Measurements from ENCODE around the gene INKA1.
"Not testable (repeated sequence)": the region's sequence is repeated elsewhere in the genome, so short reads cannot be mapped to it uniquely, and the experiment has no call there.

Gene INKA1

DNA sequence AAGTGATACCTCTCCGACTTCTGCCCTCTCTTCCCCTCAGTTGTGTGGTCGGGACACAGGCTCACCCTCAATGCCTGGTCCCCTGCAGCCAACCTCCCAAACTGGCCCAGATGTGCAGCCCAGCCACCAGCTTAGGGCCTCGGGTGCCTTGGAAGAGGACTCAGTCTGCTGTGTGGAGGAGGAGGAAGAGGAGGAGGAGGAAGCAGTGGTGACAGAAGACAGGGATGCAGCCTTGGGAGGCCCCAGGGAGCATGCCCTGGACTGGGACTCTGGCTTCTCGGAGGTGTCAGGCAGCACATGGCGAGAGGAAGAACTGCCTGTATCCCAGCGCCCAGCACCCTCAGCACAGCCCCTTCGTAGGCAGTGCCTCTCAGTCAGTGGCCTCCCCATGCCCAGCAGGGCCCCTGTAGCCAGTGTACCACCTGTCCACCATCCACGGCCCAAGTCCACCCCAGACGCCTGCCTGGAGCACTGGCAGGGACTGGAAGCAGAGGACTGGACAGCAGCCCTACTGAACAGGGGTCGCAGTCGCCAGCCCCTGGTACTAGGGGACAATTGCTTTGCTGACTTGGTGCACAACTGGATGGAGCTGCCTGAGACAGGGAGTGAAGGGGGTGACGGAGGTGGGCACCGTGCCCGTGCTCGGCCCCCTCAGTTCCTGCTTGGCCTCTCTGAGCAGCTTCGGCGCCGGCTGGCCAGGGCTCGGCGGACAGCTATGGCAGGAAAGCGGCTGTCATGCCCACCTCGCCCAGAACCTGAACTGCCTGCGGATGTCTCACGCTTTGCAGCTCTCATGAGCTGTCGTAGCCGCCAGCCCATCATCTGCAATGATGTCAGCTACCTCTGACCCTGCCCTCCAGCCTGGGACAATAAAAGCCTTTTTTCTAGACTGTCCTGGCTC, 1.3 kb downstream of the INKA1 start:
- intact Hi-C loops (cut with DNase I), result loop anchor here (5.0 kb wide), 1 partner anchor 33 kb away; no protein-coding TSS in a partner anchor
- peak in 1 of 42 donors; percentile 26 for DNase-seq

DNA sequence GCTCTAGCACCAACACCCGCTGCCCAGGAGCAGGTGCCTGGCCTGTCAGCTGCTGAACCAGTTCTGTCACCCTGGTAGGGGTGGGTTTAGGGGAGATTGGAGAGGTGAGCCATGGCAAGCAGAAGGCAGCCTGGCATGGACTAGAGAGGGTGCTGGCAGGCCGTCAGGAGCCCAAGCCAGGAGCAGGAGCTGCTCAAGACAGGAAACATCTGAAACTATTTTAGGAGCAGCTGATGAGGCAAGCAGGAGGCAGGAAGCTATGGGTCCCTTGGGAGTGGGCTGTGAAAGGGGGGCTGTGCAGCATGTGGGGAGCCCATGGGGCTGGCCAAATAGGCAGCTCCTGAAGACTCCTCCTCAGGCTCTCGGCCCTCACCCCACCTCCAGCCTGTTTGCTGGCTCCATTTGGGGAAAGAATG, 2.3 kb downstream of the INKA1 start:
- peak in 37 of 42 donors; percentile 4 to 66 (median 43) for DNase-seq
- intact Hi-C loops (cut with DNase I), result no loop called here

DNA sequence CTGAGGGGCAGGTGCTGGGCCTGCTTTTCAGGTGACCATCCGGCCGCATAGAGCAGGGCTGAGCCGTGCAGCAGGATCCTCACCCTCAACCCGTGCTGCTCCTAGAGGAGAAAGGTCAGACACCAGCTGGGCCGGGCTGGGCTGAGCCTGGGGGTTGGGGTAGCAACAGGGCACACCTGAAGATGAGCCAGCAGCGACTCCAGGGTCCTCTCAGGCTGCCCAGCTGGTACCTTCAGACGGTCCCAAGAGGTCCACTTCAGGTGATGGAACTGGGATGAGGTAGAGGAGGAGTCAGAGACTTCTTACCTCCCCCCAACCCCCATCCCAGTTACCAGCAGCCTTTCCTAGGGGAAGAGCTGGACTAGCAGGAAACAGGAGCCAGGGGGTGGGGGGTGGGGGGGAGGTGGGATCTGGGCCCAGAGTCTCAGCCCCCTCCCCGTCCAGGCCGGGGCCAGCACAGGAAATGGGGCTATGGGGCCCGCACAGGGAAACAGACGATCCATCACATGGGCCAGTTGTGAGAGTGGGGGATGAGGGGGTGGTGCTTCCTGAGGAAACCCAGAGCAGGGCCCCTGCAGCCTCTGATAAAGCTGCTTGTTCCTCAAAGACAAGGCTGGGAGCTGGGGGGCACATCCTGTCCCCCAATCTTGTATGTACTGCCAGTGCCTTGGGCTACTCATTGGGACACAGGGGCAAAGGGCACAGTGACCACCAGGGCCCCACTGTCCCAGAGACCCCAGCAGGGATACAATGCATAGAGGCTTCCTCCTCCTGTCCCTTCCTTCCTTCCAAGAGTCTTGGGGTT, 3.0 kb downstream of the INKA1 start:
- peak in 33 of 42 donors; percentile 9 to 68 (median 42) for DNase-seq
- intact Hi-C loops (cut with DNase I), result no loop called here

DNA sequence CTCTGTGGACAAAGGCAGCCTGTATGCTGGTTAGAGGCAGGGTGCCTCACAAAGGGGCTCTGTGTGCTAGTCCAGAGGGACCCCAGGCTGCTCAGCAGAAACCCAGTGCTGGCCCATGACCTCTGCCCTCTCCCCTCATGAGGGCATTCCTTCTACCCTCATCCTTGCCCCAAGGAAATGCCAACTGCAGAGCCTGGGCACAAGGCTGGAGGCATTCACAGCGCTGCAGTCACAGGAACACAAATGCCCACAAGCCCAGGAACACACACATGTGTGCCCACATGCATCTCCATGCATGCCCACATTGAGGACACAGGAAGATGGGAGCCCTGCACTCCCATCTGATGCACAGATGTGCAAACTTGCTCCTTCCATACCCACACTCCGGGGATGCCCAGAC, 3.8 kb downstream of the INKA1 start:
- no peak for DNase-seq
- intact Hi-C loops (cut with DNase I), result no loop called here

DNA sequence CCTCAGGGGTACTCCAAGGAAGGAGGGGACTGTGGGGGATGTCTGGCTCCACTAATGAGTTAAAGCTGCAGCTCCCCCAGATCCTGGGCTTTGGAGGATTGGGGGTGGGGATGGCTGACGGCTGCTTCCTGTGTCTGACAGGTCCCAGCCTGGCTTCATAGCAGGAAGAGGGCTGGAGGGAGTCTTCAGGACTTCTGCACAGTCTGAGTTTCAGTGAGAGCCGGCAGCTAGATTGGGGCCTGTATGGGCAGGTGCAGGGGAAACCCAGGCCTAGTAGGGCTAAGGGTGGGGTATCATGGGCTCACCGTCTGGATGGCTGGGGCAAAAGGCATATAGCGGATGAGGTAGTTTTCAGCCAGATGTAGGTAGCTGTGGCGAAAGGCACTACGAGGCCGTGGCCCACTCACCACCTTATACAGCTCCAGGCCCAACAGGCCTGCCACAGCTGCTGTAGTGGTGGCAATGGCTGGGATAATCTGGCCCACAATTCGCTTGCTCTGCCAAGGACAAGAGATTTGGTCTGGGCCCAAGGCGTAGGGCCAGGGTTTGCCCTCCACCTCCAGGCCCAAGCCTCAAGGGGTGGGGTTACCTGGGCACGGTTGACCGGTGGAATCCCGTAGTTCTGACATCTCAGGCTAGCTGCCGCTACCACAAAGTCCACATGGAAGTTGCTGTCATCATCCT, 4.5 kb downstream of the INKA1 start:
- no peak for DNase-seq
- intact Hi-C loops (cut with DNase I), result no loop called here

DNA sequence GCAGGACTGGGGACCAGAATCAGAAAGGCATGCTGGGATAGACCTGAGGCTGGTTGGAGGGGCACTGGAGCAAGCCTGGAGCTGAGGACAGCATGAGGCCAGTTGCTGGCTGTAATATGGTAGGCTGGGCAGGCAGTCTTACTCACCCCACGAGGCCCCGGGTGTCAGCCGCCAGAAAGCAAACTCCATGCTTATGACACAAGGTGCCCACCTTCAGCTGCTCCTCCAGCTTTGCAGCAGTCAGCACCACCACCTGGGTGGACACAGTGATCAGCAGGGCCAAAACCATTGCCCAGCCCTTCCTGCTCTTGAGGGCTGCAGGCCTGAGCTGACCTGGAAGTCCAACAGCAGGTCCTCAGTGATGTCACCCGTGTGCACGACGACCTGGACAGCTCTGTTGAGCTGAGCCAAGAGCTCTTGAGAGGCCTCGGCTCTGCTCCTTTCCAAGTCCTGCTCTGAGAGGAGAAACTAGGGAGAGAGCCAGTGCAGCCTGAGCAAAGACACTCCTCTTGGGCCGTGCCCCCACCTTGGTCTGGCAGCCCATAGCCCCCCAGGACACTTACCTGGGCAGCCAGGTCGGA, 9.9 kb downstream of the INKA1 start:
- DNase-seq, result no peak
- intact Hi-C loops (cut with DNase I), result no loop called here

DNA sequence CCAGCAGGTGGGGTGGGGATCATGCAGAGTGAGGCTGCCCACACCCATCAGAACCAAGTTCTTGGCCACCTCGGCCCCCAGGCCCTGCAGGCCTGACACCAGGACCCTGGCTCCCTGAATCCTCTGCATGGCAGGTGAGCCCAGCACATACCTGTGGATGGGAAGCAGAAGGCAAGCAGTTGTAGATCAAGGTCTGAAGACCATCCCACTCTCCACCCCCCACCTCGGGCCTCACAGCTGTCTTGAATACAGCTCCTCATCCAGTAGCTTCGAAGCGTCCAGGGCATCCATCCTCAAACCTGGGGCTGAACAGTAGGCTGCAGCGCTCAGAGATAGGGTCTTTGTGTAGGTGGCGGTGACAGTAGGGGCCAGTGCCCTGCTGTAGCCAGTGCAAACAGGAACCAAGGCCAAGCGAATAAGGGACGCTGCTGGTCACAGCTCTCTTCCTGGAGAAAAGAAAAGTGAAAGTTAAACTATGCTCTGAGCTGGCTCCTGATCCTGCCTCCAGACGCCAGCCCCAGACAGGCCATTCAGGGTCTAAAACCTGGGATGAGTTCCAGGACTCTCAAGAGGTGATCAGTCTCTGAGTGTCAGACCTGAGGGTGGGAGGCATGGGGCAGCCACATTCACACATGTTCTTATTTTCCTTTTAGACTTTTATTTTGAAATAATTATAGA, 10.6 kb downstream of the INKA1 start, which contains the start of gene UBA7:
Gene UBA7 (minus strand): TSS at position 457 of the 678 bp plus-strand sequence. CDS start 166 bp downstream, at position 291.
- intact Hi-C loops (cut with DNase I), result no loop called here
- DNase-seq, result peak in 17 of 42 donors; percentile 8 to 68 (median 28)

DNA sequence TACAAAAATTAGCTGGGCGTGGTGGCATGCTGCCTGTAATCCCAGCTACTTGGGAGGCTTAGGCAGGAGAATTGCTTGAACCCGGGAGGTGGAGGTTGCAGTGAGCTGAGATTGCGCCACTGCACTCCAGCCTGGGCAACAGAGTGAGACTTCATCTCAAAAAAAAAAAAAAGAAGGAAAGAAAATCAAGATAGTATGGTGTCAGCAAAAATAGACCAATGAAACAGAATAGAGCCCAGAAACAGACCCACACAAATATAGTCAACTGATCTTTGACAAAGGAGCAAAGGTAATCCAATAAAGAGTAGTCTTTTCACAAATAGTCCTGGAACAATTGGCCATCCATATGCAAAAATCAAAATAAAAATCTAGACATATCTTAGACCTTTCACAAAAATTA, 20.1 kb downstream of the INKA1 start:
- intact Hi-C loops (cut with DNase I); DNase-seq: not testable (repeated sequence)

DNA sequence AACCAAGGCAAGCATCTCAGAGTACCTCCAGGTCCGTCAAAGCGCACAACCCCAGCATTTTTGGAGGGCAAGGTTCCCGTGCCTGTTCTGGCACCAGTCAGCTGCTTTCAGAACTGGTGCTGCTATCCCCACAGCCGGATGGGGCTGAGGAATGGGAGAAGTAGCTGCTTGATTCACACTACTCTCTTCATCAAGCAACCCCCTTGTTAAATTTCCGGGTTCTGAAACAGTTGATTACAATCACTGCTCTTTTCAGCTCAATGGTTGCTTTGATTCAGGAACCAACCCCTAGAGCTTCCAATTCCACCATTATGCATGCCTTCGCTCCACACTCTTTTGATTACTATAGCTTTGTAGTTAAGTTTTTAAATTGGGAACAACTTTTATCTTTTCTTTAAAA, 23.0 kb downstream of the INKA1 start:
- intact Hi-C loops (cut with DNase I), result no loop called here
- DNase-seq, result no peak

DNA sequence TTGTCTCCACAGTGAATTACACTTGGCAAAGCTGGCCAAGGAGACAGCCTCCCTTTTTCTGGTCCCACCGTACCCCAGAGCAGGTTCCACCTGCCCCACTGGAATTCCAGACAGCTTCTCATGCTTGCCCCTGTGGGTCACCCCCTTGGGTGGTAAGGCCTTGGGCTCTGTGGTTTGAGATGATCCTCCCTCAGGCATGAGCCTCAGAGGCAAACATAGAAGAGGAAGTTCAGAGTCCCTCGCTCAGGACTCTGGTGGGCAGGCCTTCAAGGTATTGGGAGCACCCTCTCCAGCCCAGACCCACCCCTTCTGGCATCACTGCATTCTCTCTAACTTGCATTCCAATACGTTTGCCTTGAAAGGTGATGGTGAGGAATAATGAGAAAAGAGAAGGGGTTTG, 28.3 kb downstream of the INKA1 start:
- no peak for DNase-seq
- intact Hi-C loops (cut with DNase I), result no loop called here

DNA sequence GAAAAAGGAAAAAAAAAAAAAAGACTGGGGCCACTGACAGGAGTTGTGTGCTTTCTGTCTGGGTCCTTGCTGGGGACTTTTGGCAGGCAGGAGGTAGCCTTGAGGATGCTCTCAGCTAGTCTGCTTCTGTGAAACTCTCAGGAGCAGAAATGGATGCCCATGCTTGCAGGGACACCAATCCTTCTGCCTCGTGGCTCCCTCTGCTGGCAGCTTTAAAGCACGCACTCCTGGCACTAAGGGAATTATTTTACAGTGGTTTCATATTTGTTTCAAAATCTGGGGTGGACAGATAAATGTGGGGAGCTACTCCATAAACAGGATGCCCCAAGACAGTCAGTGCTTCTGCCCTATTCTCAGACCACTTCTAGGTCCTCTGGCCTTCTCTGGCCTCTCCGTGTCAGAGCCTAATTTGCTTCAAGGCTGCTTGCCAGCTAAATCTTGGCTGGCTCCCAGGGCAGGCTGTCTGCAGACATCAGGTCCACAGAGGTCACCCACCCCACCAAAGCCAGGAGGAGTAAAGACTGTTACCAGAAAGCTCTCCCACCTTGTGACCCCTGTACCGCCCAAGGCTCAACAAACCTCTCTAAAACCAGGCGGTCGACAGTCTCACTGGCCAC, 36.2 kb downstream of the INKA1 start:
- intact Hi-C loops (cut with DNase I), result loop anchor here (5.0 kb wide), 1 partner anchor 37 kb away; the partner anchor contains the start of gene INKA1
- DNase-seq, result peak; percentile 74 to 94 (median 86)

DNA sequence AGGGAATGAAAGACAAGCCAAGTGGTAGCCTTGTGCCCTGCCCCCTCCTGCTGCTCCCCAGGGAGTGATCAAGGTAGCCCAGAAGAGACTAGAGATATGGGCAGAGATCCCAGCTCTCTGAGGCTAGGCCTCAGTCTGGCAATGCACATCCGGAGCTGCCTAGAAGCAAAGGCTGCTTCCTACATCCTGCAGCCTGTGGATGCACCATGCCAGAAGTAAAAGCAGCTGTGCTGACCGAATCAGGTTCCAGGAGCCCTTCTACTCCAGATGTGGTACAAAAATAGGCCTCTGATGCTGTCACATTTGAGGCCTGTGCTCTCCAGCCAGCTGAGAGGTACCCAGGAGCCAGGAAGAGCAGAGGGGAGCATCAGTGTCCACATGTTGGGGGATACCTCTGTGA, 37.3 kb downstream of the INKA1 start:
- intact Hi-C loops (cut with DNase I), result no loop called here
- no peak for DNase-seq

DNA sequence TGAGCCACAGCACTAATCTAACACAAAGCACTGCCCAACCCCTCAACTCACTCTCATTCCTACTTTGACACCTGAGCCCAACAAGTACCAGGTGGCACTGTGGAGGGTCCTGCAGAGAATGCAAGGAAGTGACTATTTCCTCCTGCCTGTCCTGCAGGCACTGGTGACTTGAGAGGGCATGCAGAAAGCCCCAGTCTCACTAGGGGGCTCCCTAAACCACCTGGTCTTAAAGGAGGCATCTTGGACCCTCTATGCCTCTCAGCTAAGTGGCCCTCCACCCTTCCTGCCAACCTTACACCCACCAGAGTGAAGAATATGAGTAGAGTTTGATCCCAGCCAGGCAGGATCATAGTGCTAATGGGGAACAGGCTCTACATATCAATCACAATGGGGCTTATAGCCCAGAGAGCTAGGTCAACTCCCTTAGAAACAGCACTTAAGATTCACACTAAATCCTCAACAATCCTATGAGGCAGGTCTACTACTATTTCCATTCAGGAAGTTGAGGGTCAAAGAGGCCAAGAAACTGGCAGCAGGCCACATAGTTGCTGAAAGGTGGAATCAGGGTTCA, 38.1 kb downstream of the INKA1 start:
- intact Hi-C loops (cut with DNase I), result no loop called here
- DNase-seq, result peak in 6 of 42 donors; percentile 12 to 40 (median 28)

DNA sequence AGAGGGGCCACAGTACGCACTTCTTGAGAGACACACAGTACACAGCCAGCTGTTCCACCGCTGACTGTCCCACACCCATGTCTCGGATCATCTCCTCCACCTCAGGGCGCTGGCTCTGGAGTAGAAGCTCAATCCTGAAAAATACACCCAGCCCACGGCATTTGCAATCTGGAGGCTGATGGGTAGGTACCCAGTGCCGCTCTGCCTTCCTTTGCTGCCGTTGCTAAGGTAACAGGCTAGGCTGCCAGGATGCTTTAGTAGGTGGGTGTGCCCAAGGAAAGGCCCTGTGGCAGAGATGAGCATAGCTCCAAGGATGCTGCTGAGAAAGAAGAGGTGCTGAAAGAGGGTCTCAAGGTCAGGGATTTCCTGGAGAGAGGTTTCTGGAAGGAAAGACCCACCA, 38.7 kb downstream of the INKA1 start:
- intact Hi-C loops (cut with DNase I), result no loop called here
- DNase-seq, result peak; percentile 20 to 95 (median 79)

DNA sequence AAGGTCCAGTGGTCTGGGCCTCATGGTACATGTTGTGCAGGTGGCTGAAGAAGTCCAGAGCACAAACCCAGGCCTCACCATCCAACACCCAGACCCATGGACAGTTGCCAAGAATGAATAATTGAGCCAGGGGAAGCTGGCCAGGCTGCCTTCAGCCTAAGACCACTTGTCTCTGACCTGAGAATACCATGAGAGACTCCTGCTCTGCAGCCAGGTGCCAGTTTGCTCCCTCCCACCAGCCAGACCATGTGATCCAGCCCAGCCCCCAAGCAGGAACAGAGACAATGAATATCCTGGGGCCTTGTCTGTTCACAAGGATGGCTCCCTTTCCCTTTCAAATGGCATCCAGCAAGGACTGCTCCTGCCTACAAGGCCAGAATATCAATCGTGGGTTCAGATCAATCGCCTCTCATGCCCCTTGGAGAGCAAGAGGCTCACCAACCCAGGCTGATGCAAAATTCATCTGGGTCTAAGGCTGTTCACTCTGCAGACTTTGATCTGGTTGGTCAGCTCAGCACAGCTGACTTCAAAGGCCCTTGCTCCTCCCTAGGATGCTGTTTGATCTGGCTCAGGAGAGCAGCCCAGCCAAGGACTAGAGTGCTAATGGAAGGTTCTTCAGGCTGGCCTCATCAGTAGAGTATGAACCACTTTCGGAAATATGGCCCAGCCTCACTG, 39.9 kb downstream of the INKA1 start:
- intact Hi-C loops (cut with DNase I), result no loop called here
- peak in 3 of 42 donors; percentile 13 to 52 (median 23) for DNase-seq

DNA sequence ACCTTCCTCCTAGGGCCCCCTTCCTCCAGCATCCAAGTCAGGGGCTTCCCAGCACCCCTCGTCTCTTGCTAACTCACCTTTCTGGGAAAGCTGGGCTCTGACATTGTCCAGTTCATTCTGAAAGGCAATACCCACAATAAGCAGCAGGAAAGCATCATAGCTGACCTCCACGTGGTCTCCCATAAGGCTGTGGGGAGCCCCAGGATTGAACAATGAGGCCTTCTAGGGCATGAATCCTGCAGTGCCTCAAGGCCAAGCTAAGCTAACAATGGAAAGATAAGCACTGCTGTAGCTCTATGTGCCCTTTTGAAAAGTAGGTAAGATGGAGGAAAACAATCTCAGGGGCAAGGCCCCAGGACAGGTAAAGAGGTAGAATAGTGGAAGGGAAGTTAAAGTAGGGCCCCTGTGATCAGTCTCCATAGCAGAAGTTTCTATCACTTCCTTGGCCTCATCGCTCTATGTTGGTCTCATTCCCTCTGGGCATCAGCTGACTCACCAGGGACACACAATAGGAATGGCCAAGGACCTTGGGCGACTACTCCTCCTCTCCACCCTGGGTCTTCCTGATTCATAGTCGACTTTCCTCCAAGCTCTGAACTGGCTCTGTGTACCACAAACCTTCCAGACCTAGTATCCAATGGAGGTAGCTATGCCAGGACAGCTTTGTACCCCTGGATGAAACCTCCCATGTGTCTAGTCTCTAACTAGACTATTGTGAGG, 41.6 kb downstream of the INKA1 start:
- no peak for DNase-seq
- intact Hi-C loops (cut with DNase I), result no loop called here
